D721Med (cell line): ENCODE measurements around the gene KCNK5.

ENCODE experiments used
- DNase-seq: peaks from one replicate; pipeline ENCODE4 v3.0.0; 2011; ENCODE audit warnings: low spot score; ENCODE audit not compliant: insufficient read length
- FAIRE-seq: peaks from 2 replicates; lab custom pipeline; 2011; peaks lifted over from hg19 to GRCh38; lab: Jason Lieb, UNC
- TF ChIP-seq, protein P1 (sequence below): IDR thresholded peaks from 2 replicates; pipeline ENCODE4 v1.5.1; 2012; ENCODE audit warnings: mild to moderate bottlenecking, control low read depth; ENCODE audit not compliant: insufficient read depth; ENCODE audit errors: missing control alignments

KCNK5 gene

DNA sequence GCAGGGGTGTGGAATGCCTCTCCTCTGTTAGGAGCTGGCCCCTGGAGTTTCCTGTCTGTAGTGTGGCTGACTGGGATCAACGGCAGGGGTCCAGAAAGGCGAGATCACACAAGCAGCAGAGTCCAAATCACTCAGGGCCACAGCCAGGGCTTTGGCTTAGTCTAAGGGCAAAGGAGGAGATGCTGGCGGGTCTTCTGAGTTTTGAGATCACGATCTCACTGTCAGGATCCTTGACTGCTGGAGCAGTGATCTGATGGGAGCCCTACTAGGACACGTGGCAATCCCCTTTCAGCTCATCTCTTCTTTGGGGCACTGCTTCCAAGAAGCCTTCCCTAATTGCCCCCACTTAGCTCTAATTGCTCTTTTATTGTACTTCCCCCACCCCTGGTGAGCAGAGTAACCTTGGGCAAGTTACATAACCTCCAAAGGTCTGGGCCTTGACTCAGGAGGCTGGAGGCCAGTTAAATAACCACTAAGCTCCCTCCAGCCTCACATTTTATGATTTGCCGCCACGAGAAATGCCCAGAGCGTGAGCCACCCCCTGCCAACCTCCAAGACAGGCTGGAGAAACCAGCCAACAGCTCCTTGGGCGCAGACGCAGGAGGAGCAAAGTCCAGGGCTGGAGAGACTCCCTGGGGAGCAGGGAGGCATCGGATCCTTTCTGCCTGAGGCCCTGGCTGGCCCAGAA lies 12.0 kb downstream of the KCNK5 start:
- DNase-seq, result no peak
- no peak for FAIRE-seq
- TF ChIP-seq, protein P1, sequence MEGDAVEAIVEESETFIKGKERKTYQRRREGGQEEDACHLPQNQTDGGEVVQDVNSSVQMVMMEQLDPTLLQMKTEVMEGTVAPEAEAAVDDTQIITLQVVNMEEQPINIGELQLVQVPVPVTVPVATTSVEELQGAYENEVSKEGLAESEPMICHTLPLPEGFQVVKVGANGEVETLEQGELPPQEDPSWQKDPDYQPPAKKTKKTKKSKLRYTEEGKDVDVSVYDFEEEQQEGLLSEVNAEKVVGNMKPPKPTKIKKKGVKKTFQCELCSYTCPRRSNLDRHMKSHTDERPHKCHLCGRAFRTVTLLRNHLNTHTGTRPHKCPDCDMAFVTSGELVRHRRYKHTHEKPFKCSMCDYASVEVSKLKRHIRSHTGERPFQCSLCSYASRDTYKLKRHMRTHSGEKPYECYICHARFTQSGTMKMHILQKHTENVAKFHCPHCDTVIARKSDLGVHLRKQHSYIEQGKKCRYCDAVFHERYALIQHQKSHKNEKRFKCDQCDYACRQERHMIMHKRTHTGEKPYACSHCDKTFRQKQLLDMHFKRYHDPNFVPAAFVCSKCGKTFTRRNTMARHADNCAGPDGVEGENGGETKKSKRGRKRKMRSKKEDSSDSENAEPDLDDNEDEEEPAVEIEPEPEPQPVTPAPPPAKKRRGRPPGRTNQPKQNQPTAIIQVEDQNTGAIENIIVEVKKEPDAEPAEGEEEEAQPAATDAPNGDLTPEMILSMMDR, result no peak

GRCh38 chr6:39215640-39216158 lies 13.6 kb downstream of the KCNK5 start:
- TF ChIP-seq, protein P1, result no peak
- DNase-seq, result no peak
- FAIRE-seq, result no peak

DNA sequence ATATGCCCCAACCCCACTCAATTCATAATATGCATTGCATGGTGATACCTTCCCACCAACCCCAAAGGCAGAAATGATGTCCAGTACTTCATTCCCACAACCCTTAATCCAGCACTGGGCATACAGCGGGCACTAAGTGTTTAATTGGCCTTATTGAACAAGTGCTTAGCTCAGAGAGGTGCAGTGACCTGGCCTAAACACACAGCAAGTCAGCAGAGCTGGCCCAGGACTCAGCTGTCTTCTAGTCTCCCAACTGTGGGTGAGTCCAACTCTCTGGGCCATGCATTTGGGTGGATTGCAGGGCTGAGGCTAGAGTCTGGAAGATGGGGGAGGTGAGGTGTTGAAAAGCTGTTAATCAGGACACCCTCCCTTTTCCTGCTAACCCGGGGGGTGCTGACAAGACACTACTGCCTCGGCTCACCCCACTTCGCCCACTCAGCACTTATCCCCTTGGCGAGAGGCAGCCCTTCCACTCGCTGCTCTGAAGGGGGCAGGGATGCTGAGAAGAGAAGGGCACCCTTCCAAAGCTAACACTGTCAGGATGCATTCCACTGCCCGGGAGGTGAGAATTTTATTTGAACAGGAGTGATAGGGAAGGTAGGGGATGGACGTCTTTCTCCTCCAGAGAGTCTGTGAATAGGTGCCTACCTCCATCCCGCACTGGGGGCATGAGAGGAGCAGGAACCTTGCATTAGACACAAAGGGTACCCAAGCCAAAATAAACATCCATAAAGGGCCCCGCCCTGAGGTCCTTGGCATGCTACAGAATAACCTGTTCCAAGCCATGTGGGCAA lies 14.2 kb downstream of the KCNK5 start:
- FAIRE-seq (no peak), DNase-seq (no peak)
- TF ChIP-seq, protein P1, result no peak

DNA sequence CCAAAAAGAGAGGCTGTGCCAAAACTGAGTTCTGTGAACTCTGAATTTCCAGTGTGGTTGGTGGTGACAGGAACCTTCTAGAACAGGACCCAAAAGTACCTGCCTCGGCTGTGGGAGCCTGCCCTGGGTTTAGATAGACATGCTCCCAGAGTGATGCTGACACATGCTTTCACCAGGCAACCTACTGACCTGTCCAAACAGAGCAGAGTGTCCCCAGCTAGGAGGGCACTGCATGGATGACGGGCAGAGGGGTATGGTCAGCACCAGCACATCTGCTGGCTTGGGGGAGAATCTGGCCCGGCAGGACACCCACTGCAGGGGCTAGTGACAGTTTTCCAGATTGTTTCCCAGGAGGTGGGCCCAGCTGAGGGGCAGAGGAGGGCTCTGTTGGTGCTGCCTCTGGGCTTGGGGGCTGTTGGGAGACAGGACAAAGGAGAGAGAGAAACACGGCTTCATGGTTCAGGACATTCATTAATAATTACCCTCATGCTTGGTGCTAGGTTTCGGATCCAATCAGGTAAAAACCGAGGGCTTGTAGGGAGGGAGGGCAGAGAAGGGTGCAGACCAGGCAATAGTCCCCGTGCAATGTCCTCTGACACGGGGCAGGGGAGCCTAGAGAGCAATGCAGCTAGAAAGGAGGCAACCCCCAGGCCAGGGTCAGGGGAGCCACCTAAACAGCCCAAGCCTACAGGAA lies 15.0 kb downstream of the KCNK5 start:
- FAIRE-seq, result no peak
- no peak for DNase-seq
- TF ChIP-seq, protein P1, result no peak

DNA sequence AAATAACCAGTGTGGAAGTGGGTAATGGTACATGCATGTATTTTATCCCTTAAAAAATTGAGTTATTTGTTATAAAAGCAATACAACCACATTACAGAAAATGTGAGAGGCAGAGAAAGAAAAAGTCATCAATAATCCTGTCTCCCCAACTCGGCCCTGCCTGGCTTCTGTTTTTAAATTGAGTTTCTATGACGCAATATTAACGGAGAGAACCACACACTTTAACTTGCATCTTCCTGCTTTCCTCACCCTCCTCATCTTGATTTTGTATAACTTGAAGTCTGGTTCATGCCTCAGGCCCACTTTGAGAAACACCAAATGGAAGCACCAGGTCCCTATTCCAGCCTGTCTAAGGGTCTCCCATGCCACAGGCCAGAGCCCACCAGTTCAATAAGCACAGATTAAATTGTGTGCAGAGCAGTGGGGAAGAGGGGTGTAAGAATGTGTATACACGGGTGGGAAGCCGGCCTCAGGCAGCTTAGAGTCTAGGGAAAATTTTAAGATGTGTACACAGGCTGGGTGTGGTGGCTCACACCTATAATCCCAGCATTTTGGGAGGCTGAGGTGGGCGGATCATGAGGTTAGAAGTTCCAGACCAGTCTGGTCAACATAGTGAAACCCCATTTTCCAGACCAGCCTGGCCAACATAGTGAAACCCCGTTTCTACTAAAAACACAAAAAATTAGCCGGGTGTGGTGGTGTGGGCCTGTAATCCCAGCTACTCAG lies 15.9 kb downstream of the KCNK5 start:
- TF ChIP-seq, protein P1, result no peak
- no peak for FAIRE-seq
- no peak for DNase-seq

DNA sequence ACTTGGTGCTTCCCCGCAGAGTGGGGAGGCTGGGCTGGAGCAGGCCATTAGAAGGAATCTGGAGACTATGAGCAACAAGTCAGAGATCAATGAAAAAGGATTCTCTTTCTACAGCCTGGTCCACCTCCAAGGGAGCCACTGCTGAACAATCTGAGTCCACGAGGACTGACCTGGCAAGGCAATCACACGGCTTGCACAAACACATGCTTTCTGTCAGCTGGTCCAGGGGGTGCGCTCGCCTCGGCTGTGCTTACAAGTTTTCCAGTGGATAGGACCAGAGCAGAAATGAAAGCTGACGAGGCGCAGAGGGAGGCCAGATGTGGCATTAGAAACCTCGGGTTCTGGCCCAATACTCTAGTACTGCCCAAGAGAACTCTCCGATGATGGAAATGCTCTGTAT lies 18.1 kb downstream of the KCNK5 start:
- DNase-seq (no peak), FAIRE-seq (no peak)
- TF ChIP-seq, protein P1, result no peak
